Chondrocyte (in vitro differentiated cells): Measurements from ENCODE around the gene PYGO2. TPM values are rescaled to one million over a fixed set of nuclear protein-coding genes. Genes with fewer than 3 reads are reported as not detected.

ENCODE experiments used
- DNase-seq: peaks from one replicate; pipeline ENCODE4 v3.0.0; 2021; ENCODE audit warnings: mixed read lengths, low spot score
- H3K27ac Mint-ChIP-seq: one replicate; pipeline ENCODE4 v1.8.0; 2021; ENCODE audit warnings: mild to moderate bottlenecking, moderate library complexity, mixed read lengths; ENCODE audit not compliant: unreplicated experiment
- H3K27me3 Mint-ChIP-seq: 2 replicates; pipeline ENCODE4 v1.8.0; 2021; ENCODE audit warnings: low read depth, mixed read lengths
- H3K36me3 Mint-ChIP-seq: 2 replicates; pipeline ENCODE4 v1.8.0; 2021; ENCODE audit warnings: low read depth, mixed read lengths
- H3K4me1 Mint-ChIP-seq: 2 replicates; pipeline ENCODE4 v1.8.0; 2021; ENCODE audit warnings: low read depth, mild to moderate bottlenecking, mixed read lengths
- H3K4me3 Mint-ChIP-seq: one replicate; pipeline ENCODE4 v1.8.0; 2021; ENCODE audit warnings: mild to moderate bottlenecking, moderate library complexity, mixed read lengths; ENCODE audit not compliant: unreplicated experiment
- H3K9me3 Mint-ChIP-seq: 2 replicates; pipeline ENCODE4 v1.8.0; 2021; ENCODE audit warnings: low read depth, mixed read lengths
- total RNA-seq: library from RNA; stranded (reverse); gene quantifications from 3 replicates; pipeline ENCODE4 v1.2.1, GENCODE V29; 2021
- TF ChIP-seq, protein P1 (sequence below): fragments of 200-600 bp; sonication (generic); IDR thresholded peaks from 2 replicates; pipeline ENCODE4 v1.5.0; 2021; ENCODE audit warnings: antibody characterized with exemption, mild to moderate bottlenecking, moderate library complexity

The PYGO2 gene
- total RNA-seq, 1 donor from 2014 or later: 24.0 TPM

DNA sequence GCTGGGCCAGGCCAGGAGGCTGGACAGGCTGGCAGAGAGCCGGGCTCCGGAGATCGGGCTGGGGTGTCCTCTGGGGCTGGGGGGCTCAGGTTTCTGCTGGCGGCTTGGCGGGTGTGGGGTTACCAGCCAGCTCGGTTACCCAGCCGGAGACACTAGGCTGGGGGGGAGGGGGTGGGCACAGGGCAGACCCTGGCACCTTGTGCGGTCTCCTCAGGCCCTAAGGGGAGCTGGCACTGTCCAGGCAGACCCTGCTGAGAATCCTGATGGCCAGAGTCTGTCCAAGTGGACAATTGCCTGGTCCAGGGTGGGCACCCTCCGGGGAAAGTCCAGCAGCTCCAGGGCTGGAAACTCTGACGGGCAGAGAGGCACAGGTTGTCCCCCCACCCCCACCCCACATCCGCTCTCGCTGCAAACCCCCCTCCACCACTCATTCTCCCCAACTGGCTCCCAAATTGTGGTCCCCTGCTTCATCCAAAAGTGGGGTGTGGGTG, 47.7 kb upstream of the PYGO2 start:
- Mint-ChIP-seq H3K27ac (no peak overlapping the region), H3K36me3 (no peaks in the 10 kb centered on the region), H3K9me3 (no peaks in the 10 kb centered on the region), H3K4me3 (no peak overlapping the region), H3K27me3 (no peaks in the 10 kb centered on the region), H3K4me1 (peaks cover 19% of the 10 kb centered on the region)
- TF ChIP-seq, protein P1, sequence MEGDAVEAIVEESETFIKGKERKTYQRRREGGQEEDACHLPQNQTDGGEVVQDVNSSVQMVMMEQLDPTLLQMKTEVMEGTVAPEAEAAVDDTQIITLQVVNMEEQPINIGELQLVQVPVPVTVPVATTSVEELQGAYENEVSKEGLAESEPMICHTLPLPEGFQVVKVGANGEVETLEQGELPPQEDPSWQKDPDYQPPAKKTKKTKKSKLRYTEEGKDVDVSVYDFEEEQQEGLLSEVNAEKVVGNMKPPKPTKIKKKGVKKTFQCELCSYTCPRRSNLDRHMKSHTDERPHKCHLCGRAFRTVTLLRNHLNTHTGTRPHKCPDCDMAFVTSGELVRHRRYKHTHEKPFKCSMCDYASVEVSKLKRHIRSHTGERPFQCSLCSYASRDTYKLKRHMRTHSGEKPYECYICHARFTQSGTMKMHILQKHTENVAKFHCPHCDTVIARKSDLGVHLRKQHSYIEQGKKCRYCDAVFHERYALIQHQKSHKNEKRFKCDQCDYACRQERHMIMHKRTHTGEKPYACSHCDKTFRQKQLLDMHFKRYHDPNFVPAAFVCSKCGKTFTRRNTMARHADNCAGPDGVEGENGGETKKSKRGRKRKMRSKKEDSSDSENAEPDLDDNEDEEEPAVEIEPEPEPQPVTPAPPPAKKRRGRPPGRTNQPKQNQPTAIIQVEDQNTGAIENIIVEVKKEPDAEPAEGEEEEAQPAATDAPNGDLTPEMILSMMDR: no peak
- DNase-seq: no peak

DNA sequence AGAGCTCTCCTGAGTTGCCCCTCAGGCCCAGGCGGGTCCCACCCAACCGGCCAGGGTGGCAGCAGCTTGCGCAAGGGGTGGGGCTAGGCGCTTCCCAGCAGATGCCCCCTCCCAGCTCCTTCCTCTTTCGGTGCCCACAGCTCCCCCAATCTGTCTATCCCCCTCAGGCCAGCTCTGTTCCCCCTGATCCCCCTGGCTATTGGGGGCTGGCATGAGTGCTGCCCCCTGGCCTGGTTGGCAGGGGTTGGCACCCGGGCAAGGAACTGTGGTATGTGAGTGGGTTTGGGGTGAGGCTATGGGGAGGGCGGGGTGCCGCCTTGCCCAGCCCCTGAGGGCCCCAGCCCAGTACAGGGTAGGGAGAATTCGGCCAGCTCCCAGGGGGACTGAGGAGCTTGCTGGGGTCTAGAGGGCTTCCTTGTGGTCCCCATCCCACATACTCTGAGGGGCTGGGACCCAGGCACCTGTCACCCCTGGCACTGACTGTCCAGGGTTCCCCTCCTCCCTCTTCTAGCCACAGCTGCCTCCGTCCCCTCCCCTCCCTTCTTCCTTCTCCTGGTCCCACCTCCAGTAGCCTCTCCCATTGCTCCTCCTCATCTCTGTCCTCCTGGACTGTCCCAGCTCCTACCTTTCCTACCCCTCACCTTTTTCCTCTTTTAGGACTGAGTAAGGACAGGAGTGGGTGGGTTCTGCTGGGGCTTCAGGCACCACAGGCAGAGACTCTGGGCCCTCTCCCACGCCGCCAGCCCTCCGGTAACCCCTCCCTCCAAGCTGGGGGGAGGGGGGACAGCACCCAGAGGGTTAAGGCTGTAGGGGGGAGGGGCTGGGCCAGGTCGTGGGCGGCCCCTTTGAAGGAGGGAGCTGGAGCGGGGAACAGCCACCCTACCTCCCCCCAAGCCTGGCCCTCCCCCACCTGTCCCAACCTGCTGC, 46.7 kb upstream of the PYGO2 start:
- DNase-seq: no peak
- no peak overlapping the region for H3K27ac Mint-ChIP-seq
- no peaks in the 10 kb centered on the region for H3K36me3 Mint-ChIP-seq
- no peak overlapping the region for H3K4me3 Mint-ChIP-seq
- TF ChIP-seq, protein P1: no peak
- H3K9me3 Mint-ChIP-seq: no peaks in the 10 kb centered on the region
- no peaks in the 10 kb centered on the region for H3K27me3 Mint-ChIP-seq
- peaks cover 23% of the 10 kb centered on the region for H3K4me1 Mint-ChIP-seq

DNA sequence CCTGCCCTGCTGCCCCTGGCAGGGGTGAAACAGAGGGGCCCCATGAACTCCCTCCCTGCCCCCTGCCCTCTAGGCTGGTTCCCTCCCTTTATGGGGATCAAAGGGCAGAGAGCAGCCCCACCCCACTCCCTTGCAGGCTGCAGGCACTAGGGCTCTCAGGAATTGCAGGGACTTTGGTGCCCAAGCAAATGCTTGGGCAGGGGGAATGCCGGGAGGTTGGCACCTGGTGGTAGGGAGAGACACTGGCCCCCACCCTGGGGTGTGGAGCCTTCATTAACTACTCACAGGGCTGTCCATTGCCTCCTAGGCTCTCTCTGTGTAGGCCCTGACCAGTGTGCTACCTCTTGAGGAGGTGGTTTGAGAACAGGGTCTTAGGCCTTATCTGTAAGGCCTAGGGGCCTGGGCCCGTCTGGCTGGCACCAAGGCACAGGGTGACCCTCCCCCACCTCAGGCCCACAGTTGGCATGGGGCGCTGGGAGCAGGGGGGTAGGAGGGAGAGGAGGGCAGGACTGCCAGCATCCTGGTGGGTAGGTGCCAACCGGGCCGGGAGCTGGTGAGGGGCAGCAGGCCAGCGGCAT, 45.8 kb upstream of the PYGO2 start:
- H3K4me3 Mint-ChIP-seq: no peak overlapping the region
- no peaks in the 10 kb centered on the region for H3K9me3 Mint-ChIP-seq
- H3K27me3 Mint-ChIP-seq: no peaks in the 10 kb centered on the region
- TF ChIP-seq, protein P1: no peak
- H3K4me1 Mint-ChIP-seq: peaks cover 23% of the 10 kb centered on the region
- DNase-seq: no peak
- H3K36me3 Mint-ChIP-seq: no peaks in the 10 kb centered on the region
- no peak overlapping the region for H3K27ac Mint-ChIP-seq

DNA sequence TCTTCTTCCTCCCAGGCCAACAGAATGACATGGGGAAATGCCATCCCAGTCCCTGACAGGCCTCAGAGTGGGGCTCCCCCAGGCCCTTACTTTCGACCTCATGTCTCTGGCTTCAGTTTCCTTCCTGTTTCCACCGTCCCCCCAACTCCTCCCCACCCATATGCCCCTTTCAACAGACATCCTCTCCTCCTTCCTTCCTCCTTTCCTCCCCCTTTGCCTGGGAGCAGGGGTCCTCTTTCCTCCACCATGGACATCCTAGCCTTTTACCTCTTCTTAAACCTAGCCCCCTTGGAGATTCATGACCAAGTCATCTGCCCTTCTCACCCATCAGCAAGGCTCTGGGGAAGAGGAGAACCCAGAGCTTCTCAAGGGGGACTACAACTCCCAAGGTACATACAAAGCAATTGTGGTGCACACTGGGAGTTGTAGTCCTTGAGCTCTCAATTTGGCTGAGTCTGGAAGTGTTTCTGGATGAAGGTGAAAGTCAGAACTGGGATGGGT, 45.1 kb upstream of the PYGO2 start:
- DNase-seq: no peak
- Mint-ChIP-seq H3K4me1 (peaks cover 23% of the 10 kb centered on the region), H3K4me3 (no peak overlapping the region)

More for the DNA sequence above, 45.1 kb upstream of the PYGO2 start:
- Mint-ChIP-seq H3K27ac (no peak overlapping the region), H3K27me3 (no peaks in the 10 kb centered on the region), H3K9me3 (no peaks in the 10 kb centered on the region), H3K36me3 (no peaks in the 10 kb centered on the region)
- TF ChIP-seq, protein P1: no peak
